LNCaP clone FGC (cell line): ENCODE data around the gene SIX3.

Experiments used
- DNase-seq: peaks from one replicate; pipeline ENCODE4 v3.0.0-alpha.2; 2011; ENCODE audit warnings: low read depth
- H3K4me3 ChIP-seq: 2 replicates; pipeline ENCODE4 v1.5.1; 2011; ENCODE audit warnings: mild to moderate bottlenecking, low read depth, low read length, control low read depth
- TF ChIP-seq, protein P1 (sequence below): IDR thresholded peaks from 2 replicates; pipeline ENCODE4 v1.5.1; 2012; ENCODE audit warnings: mild to moderate bottlenecking; ENCODE audit not compliant: control insufficient read depth, insufficient read depth; ENCODE audit errors: extremely low read depth

The SIX3 gene

DNA sequence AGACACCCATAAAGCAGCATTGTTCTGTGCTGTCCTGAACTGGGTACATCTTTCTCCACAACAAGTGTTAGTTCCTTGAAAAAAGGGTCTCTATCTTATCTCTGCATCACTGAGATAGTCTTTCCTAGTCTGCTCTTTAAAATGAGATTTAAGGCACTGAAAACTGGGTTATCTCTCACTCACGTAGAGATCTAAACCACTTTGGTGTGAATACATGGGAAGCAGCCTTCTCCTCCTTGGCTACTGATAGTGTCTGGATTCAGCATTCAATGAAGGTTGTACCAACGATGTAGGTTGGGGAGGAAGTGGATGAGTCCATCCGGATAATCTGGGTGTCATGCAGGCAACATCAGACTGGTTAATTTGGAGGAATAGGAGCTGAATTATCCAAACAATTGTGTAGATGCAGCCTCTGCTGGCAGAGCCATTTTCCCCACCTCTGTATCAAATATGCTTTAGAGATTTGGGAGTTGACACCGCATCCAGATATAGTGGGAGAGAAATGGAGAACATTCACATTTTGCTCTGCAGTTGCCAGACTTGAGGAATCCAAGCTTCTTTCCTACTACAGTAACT, 15.9 kb upstream of the SIX3 start:
- TF ChIP-seq, protein P1, sequence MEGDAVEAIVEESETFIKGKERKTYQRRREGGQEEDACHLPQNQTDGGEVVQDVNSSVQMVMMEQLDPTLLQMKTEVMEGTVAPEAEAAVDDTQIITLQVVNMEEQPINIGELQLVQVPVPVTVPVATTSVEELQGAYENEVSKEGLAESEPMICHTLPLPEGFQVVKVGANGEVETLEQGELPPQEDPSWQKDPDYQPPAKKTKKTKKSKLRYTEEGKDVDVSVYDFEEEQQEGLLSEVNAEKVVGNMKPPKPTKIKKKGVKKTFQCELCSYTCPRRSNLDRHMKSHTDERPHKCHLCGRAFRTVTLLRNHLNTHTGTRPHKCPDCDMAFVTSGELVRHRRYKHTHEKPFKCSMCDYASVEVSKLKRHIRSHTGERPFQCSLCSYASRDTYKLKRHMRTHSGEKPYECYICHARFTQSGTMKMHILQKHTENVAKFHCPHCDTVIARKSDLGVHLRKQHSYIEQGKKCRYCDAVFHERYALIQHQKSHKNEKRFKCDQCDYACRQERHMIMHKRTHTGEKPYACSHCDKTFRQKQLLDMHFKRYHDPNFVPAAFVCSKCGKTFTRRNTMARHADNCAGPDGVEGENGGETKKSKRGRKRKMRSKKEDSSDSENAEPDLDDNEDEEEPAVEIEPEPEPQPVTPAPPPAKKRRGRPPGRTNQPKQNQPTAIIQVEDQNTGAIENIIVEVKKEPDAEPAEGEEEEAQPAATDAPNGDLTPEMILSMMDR = no peak
- no peak for DNase-seq
- no peak overlapping the region for H3K4me3 ChIP-seq

GRCh38 chr2:44926957-44927356, 14.5 kb upstream of the SIX3 start:
- TF ChIP-seq, protein P1 = no peak
- no peak for DNase-seq
- H3K4me3 ChIP-seq = no peak overlapping the region

DNA sequence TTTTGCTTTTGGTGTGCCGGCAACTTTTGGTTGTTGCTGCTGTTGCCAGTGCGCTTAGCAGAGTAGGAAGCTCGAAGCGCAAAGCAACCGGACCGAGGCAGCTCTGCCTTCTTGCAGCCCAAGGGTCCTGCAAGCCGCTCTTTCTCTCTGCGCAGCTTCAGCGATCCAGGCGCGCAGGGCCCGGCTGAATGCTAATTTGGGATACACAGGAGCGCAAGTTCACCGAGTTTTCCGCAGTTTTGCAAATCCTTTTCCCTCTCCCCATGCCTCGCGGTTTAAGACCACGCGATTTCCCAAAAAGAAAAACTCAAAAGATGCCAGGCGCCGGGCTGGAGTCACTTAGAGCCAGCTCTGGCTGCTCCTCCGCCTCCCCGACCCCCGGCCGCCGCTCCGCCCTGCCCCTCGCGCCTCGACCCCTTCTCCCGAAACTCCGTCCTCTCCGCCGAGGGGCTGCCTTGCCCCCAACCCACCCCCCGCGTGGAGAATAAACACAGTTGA, 13.5 kb upstream of the SIX3 start:
- TF ChIP-seq, protein P1 = no peak
- no peak overlapping the region for H3K4me3 ChIP-seq
- DNase-seq = no peak

DNA sequence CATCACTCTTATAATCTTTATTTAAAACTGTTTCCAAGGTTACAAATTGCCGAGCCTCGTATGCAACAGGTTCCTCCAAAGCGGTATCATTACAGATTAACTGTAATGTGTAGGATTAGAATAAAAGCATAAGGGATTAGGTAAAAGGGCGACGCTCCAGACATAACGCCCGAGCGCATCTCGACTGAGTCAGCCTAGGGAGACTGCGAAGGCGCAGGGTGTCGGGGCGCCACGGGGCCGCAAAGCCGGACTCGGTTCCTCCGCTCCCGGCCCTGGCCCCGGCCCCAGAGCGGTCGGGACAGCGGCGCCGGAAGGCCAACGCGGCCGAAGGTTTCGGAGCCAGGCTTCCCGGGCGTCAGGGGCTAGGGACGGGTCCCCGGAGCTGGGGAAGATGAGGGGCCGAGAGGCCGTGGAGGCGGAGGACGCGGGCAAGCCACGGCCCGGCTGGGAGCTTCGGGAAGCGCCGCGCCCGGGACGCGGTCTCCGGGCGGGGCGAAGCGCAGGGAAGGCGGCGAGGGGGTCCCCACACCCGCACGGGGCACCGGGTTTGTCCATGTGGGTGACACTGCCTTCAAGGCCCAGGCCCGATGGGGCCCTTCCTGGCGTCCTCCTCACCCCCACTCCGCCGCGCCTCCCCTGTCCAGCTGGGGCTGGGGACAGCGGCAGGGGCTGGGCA, 12.9 kb upstream of the SIX3 start:
- DNase-seq = no peak
- TF ChIP-seq, protein P1 = no peak
- H3K4me3 ChIP-seq = no peak overlapping the region

DNA sequence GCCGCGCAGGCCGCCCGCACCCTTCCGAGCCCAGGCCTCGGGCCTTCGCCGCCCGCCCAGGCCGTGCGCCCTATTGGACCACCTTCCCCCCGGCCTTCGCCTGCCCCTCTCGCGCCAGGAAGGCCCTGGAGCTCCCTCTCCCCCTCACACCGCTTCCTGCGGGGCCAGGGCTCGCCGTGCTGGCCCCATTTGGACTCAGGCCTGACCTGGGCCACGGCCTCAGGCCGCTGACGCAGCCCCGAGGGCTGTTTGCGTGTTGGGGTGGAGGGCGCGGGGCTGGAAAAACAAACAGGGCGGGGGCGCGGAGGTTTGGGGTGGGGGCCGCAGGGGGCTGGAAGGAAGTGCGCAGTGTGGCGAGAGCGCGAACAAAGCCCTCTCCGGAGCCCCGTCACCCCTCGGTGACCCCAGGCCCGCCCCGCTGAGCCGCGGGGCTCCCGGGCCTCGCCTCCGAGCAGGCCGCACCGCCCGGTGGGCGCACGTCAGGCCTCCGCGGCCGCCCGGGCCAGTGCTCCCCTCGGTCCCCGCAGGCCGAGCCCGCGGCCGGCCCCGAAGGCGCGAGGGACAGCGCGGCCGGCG, 12.3 kb upstream of the SIX3 start:
- no peak overlapping the region for H3K4me3 ChIP-seq
- TF ChIP-seq, protein P1 = no peak
- no peak for DNase-seq

- H3K4me3 ChIP-seq = no peak overlapping the region
- TF ChIP-seq, protein P1 = no peak
- DNase-seq = no peak
These were observed 11.7 kb upstream of the SIX3 start for GRCh38 chr2:44929735-44930273.
